Astrocyte (in vitro differentiated cells and primary cell): ENCODE measurements around the gene APPBP2. TPM values are rescaled to one million over a fixed set of nuclear protein-coding genes. Genes with fewer than 3 reads are reported as not detected.

Experiments
- DNase-seq: peaks from one replicate; pipeline ENCODE4 v3.0.0-alpha.2; 2010; ENCODE audit warnings: low read depth
- FAIRE-seq: peaks from 2 replicates; lab custom pipeline; 2011; peaks lifted over from hg19 to GRCh38; lab: Jason Lieb, UNC
- H2AFZ ChIP-seq: 2 replicates; pipeline ENCODE4 v1.6.0; 2012; ENCODE audit warnings: low read depth, low read length, inconsistent platforms
- H3K27ac ChIP-seq: 2 replicates; pipeline ENCODE4 v1.5.1; 2011; ENCODE audit warnings: low read depth, low read length, inconsistent platforms
- H3K27me3 ChIP-seq: 2 replicates; pipeline ENCODE4 v1.6.0; 2011; ENCODE audit warnings: low read length, inconsistent platforms; ENCODE audit not compliant: insufficient read depth
- H3K36me3 ChIP-seq: 2 replicates; pipeline ENCODE4 v1.5.1; 2011; ENCODE audit warnings: low read length, inconsistent platforms; ENCODE audit not compliant: insufficient read depth
- H3K4me1 ChIP-seq: 2 replicates; pipeline ENCODE4 v1.5.1; 2011; ENCODE audit warnings: low read length, inconsistent platforms; ENCODE audit not compliant: insufficient read depth
- H3K4me2 ChIP-seq: 2 replicates; pipeline ENCODE4 v1.6.0; 2012; ENCODE audit warnings: low read length, inconsistent platforms
- H3K4me3 ChIP-seq: 2 replicates; pipeline ENCODE4 v1.5.1; 2011; ENCODE audit warnings: low read depth, mild to moderate bottlenecking, low read length, inconsistent platforms; ENCODE audit not compliant: insufficient read depth
- H3K79me2 ChIP-seq: 2 replicates; pipeline ENCODE4 v1.6.0; 2012; ENCODE audit warnings: mild to moderate bottlenecking, low read length, inconsistent platforms; ENCODE audit not compliant: insufficient read depth
- H3K9ac ChIP-seq: 2 replicates; pipeline ENCODE4 v1.6.0; 2012; ENCODE audit warnings: mild to moderate bottlenecking, low read length, inconsistent platforms
- H3K9me3 ChIP-seq: 2 replicates; pipeline ENCODE4 v1.5.1; 2012; ENCODE audit warnings: low read depth, mild to moderate bottlenecking, low read length, inconsistent platforms; ENCODE audit not compliant: insufficient read depth
- H4K20me1 ChIP-seq: 2 replicates; pipeline ENCODE4 v1.6.0; 2012; ENCODE audit warnings: low read length, inconsistent platforms; ENCODE audit not compliant: insufficient read depth
- H3K27ac Mint-ChIP-seq: one replicate; pipeline ENCODE4 v1.8.0; 2021; ENCODE audit warnings: mild to moderate bottlenecking, mixed read lengths; ENCODE audit not compliant: unreplicated experiment
- H3K27me3 Mint-ChIP-seq: one replicate; pipeline ENCODE4 v1.8.0; 2021; ENCODE audit warnings: low read depth, mixed read lengths; ENCODE audit not compliant: unreplicated experiment
- H3K36me3 Mint-ChIP-seq: one replicate; pipeline ENCODE4 v1.8.0; 2021; ENCODE audit warnings: low read depth, mixed read lengths; ENCODE audit not compliant: unreplicated experiment
- H3K4me1 Mint-ChIP-seq: one replicate; pipeline ENCODE4 v1.8.0; 2021; ENCODE audit warnings: low read depth, mixed read lengths; ENCODE audit not compliant: unreplicated experiment
- H3K4me3 Mint-ChIP-seq: one replicate; pipeline ENCODE4 v1.8.0; 2021; ENCODE audit warnings: mild to moderate bottlenecking, moderate library complexity, mixed read lengths; ENCODE audit not compliant: unreplicated experiment
- H3K9me3 Mint-ChIP-seq: one replicate; pipeline ENCODE4 v1.8.0; 2021; ENCODE audit warnings: mild to moderate bottlenecking, mixed read lengths; ENCODE audit not compliant: unreplicated experiment
- CTCF ChIP-seq: IDR thresholded peaks from 2 replicates; pipeline ENCODE4 v1.5.1; 2011; ENCODE audit warnings: low read depth, mild to moderate bottlenecking, inconsistent platforms, low read length, moderate library complexity; ENCODE audit not compliant: insufficient read depth
- EZH2 ChIP-seq: IDR thresholded peaks from 2 replicates; pipeline ENCODE4 v1.6.1; 2012; ENCODE audit warnings: mild to moderate bottlenecking, low read length, inconsistent platforms; ENCODE audit not compliant: insufficient read depth
- total RNA-seq: library from RNA; stranded (reverse); gene quantifications from 2 replicates; pipeline ENCODE4 v1.2.1, GENCODE V29; 2021

Gene APPBP2
- total RNA-seq, 1 donor from 2014 or later, result 53.3 TPM

GRCh38 chr17:60439501-60439900, 86.5 kb downstream of the APPBP2 start:
- DNase-seq, result peak; percentile 29
- H3K4me3 Mint-ChIP-seq, result no peak overlapping the region

GRCh38 chr17:60436676-60437075, 89.4 kb downstream of the APPBP2 start:
- H3K9me3 ChIP-seq, result no peaks in the 10 kb centered on the region
- no peak for FAIRE-seq

More at GRCh38 chr17:60439501-60439900, 86.5 kb downstream of the APPBP2 start:
- no peak for FAIRE-seq
- Histone ChIP-seq H3K9ac (no peak overlapping the region), H3K27me3 (no peaks in the 10 kb centered on the region), H2AFZ (no peak overlapping the region), H4K20me1 (no peaks in the 10 kb centered on the region), H3K4me3 (no peak overlapping the region), H3K27ac (no peak overlapping the region), H3K4me1 (peaks cover 12% of the 10 kb centered on the region), H3K36me3 (peaks cover 2% of the 10 kb centered on the region), H3K4me2 (no peak overlapping the region), H3K79me2 (no peaks in the 10 kb centered on the region), H3K9me3 (no peaks in the 10 kb centered on the region)
- no peaks in the 10 kb centered on the region for H3K36me3 Mint-ChIP-seq
- TF ChIP-seq CTCF (no peak), EZH2 (no peak)
- no peak overlapping the region for H3K27ac Mint-ChIP-seq
- peaks cover 2% of the 10 kb centered on the region for H3K9me3 Mint-ChIP-seq
- peaks cover 12% of the 10 kb centered on the region for H3K4me1 Mint-ChIP-seq
- H3K27me3 Mint-ChIP-seq, result no peaks in the 10 kb centered on the region

More at GRCh38 chr17:60436676-60437075, 89.4 kb downstream of the APPBP2 start:
- Mint-ChIP-seq H3K9me3 (peaks cover 8% of the 10 kb centered on the region), H3K27me3 (peaks cover under 1% of the 10 kb centered on the region), H3K27ac (no peak overlapping the region), H3K4me1 (peaks cover 2% of the 10 kb centered on the region), H3K36me3 (no peaks in the 10 kb centered on the region), H3K4me3 (no peak overlapping the region)
- TF ChIP-seq CTCF (no peak), EZH2 (no peak)
- H3K4me2 ChIP-seq, result no peak overlapping the region
- no peak overlapping the region for H3K4me3 ChIP-seq
- no peaks in the 10 kb centered on the region for H4K20me1 ChIP-seq
- peaks cover 4% of the 10 kb centered on the region for H3K4me1 ChIP-seq
- no peak overlapping the region for H2AFZ ChIP-seq
- no peak overlapping the region for H3K9ac ChIP-seq
- H3K27ac ChIP-seq, result no peak overlapping the region
- no peak for DNase-seq
- H3K36me3 ChIP-seq, result no peaks in the 10 kb centered on the region
- no peaks in the 10 kb centered on the region for H3K27me3 ChIP-seq
- H3K79me2 ChIP-seq, result no peaks in the 10 kb centered on the region
